Measurements from ENCODE around the gene PCDH17.

- TF ChIP-seq, protein P1, sequence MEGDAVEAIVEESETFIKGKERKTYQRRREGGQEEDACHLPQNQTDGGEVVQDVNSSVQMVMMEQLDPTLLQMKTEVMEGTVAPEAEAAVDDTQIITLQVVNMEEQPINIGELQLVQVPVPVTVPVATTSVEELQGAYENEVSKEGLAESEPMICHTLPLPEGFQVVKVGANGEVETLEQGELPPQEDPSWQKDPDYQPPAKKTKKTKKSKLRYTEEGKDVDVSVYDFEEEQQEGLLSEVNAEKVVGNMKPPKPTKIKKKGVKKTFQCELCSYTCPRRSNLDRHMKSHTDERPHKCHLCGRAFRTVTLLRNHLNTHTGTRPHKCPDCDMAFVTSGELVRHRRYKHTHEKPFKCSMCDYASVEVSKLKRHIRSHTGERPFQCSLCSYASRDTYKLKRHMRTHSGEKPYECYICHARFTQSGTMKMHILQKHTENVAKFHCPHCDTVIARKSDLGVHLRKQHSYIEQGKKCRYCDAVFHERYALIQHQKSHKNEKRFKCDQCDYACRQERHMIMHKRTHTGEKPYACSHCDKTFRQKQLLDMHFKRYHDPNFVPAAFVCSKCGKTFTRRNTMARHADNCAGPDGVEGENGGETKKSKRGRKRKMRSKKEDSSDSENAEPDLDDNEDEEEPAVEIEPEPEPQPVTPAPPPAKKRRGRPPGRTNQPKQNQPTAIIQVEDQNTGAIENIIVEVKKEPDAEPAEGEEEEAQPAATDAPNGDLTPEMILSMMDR (IDR thresholded peaks at IDR 0.05; ENCODE audit: low read length), result no peak
- TF ChIP-seq EZH2 (IDR thresholded peaks at IDR 0.05; ENCODE audit: borderline replicate concordance, low read length), result no peak
Observed at GRCh38 chr13:57739543-57740190, 108.1 kb downstream of the PCDH17 start.

All from OCI-LY1 (cell line).